Measurements from ENCODE around the gene CNNM1.

CNNM1 gene

DNA sequence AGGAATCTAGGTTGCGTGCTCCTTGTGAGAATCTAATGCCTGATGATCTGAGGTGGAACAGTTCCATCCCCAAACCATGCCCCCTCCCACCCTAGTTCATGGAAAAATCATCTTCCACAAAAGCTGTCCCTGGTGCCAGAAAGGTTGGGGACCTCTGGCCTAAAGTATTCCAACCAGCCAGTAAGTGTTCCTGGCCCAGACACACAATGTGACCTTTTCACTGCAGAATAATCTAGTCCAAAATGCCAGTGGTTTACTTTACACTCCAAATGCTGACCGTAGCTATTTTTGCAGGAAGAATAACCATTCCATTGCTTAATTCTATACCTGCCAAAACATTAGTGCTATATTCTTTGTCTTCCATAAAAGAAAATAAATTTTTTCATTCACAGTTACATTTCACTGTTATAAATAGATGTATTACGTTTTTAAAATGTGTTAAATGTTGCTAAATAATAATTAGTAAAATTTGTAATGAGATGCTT, 10.4 kb downstream of the CNNM1 start:
- no peaks in the 10 kb centered on the region for H3K79me2 ChIP-seq
- no peaks in the 10 kb centered on the region for H3K27me3 ChIP-seq (ENCODE audit: control insufficient read depth, insufficient read depth, low read length)

DNA sequence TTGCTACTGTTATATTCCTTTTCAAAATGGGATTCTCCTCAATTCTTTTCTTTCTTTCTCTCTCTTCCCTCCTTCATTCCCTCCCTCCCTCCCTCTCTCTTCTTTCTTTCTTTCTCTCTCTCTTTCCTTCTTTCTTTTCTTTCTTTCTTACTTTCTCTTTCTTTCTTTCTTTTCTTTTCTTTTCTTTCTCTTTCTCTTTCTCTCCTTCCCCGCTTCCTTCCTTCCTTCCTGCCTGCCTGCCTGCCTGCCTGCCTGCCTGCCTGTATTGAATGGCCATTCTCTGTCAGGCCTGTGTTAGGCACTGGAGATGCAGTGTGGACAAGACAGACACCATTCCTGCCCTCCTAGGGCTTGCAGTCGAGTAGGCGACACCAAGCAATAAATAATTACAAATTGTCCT, 11.5 kb downstream of the CNNM1 start:
- Histone ChIP-seq H3K4me2 (ENCODE audit: low read length) (no peak overlapping the region), H3K79me2 (no peaks in the 10 kb centered on the region), H2AFZ (no peak overlapping the region), H3K9me3 (ENCODE audit: control insufficient read depth, low read length) (no peaks in the 10 kb centered on the region), H3K4me3 (ENCODE audit: low read depth, low read length) (no peak overlapping the region), H3K4me1 (no peaks in the 10 kb centered on the region), H3K27ac (no peak overlapping the region), H3K36me3 (ENCODE audit: control insufficient read depth, insufficient read depth, low read length) (no peaks in the 10 kb centered on the region), H3K9ac (no peak overlapping the region), H3K27me3 (ENCODE audit: control insufficient read depth, insufficient read depth, low read length) (no peaks in the 10 kb centered on the region)
- TF ChIP-seq, protein P1, sequence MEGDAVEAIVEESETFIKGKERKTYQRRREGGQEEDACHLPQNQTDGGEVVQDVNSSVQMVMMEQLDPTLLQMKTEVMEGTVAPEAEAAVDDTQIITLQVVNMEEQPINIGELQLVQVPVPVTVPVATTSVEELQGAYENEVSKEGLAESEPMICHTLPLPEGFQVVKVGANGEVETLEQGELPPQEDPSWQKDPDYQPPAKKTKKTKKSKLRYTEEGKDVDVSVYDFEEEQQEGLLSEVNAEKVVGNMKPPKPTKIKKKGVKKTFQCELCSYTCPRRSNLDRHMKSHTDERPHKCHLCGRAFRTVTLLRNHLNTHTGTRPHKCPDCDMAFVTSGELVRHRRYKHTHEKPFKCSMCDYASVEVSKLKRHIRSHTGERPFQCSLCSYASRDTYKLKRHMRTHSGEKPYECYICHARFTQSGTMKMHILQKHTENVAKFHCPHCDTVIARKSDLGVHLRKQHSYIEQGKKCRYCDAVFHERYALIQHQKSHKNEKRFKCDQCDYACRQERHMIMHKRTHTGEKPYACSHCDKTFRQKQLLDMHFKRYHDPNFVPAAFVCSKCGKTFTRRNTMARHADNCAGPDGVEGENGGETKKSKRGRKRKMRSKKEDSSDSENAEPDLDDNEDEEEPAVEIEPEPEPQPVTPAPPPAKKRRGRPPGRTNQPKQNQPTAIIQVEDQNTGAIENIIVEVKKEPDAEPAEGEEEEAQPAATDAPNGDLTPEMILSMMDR (IDR thresholded peaks at IDR 0.05) = no peak

More for the DNA sequence above, 10.4 kb downstream of the CNNM1 start:
- Histone ChIP-seq H2AFZ (no peak overlapping the region), H3K27ac (no peak overlapping the region), H3K36me3 (ENCODE audit: control insufficient read depth, insufficient read depth, low read length) (no peaks in the 10 kb centered on the region), H3K4me3 (ENCODE audit: low read depth, low read length) (no peak overlapping the region), H3K9ac (no peak overlapping the region), H3K4me2 (ENCODE audit: low read length) (no peak overlapping the region), H3K4me1 (no peaks in the 10 kb centered on the region), H3K9me3 (ENCODE audit: control insufficient read depth, low read length) (no peaks in the 10 kb centered on the region)
- TF ChIP-seq, protein P1 (IDR thresholded peaks at IDR 0.05) = no peak

DNA sequence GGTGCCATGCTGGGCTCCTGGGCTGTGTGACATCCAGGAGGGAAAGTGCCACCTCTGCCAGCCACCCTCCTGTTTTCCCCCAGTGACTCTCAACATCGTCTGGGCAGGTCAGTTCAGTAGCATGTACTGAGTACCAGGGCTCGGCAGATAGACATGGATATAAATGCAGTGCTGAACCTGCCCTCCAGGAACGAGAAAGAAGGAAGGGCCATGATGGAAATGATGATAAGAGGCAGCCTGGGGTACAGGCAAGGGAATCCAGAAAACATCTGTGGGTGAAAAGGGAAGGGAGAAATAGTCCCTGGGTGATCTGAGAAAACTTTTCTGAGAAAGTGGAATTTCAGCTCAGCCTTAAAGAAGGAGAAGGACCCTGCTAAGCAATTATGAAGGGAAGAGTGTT, 12.1 kb downstream of the CNNM1 start:
- TF ChIP-seq, protein P1 (IDR thresholded peaks at IDR 0.05) = no peak
- Histone ChIP-seq H3K4me1 (no peaks in the 10 kb centered on the region), H2AFZ (no peak overlapping the region), H3K9me3 (ENCODE audit: control insufficient read depth, low read length) (no peaks in the 10 kb centered on the region), H3K9ac (no peak overlapping the region), H3K27ac (no peak overlapping the region), H3K4me2 (ENCODE audit: low read length) (no peak overlapping the region), H3K4me3 (ENCODE audit: low read depth, low read length) (no peak overlapping the region), H3K79me2 (no peaks in the 10 kb centered on the region), H3K36me3 (ENCODE audit: control insufficient read depth, insufficient read depth, low read length) (no peaks in the 10 kb centered on the region), H3K27me3 (ENCODE audit: control insufficient read depth, insufficient read depth, low read length) (no peaks in the 10 kb centered on the region)

DNA sequence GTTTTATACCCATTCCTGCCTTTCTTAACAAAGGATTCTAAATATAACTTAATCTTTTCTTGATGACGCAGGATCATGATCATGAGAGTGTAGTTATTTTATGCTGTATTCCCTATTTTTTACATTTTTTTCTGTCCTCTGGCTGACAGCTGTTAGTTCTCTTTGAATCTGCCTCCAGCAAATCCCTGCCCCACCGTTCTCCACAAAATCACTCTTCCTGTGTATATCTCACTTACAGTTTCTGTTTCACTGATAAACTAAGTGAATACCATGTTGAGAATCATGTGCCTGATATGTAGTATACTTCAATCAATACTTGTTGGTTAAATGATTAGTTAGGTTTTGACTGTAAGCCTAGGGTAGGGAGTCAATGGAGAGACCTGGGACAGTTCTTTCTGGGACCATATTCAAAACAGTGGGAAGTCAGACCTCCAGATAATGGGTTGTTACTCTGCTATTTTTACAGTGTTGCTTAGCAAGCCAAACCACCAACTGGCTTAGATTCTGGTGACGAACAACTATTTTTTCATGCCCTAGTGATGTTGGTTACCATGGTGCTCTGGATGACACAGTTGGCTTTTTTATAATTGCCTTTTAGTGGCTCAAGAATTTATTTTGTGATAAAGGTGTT, 12.8 kb downstream of the CNNM1 start:
- TF ChIP-seq, protein P1 (IDR thresholded peaks at IDR 0.05) = no peak
- Histone ChIP-seq H3K9me3 (ENCODE audit: control insufficient read depth, low read length) (no peaks in the 10 kb centered on the region), H2AFZ (no peak overlapping the region), H3K4me1 (no peaks in the 10 kb centered on the region), H3K9ac (no peak overlapping the region), H3K27me3 (ENCODE audit: control insufficient read depth, insufficient read depth, low read length) (no peaks in the 10 kb centered on the region), H3K36me3 (ENCODE audit: control insufficient read depth, insufficient read depth, low read length) (no peaks in the 10 kb centered on the region), H3K4me3 (ENCODE audit: low read depth, low read length) (no peak overlapping the region), H3K27ac (no peak overlapping the region), H3K4me2 (ENCODE audit: low read length) (no peak overlapping the region), H3K79me2 (no peaks in the 10 kb centered on the region)

DNA sequence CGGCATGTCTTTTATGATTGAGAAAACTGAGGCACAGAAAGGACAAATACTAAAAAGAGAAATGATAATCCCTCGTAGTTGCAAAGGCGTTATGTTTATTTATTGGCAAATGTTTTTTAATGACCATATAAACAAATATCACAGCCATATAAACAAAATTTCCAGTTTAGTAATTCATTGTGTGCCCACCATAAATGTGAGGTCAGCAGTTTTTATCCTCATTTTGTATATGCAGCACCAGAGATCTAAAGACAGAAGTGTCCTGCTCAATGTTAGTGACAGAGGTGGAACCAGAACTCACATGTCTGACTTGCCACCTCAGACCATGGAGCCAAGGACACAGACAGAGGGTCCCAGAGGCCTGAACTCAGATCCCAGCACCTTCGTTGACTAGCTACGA, 14.1 kb downstream of the CNNM1 start:
- Histone ChIP-seq H3K79me2 (no peaks in the 10 kb centered on the region), H3K4me2 (ENCODE audit: low read length) (no peak overlapping the region), H3K4me3 (ENCODE audit: low read depth, low read length) (no peak overlapping the region), H2AFZ (no peak overlapping the region), H3K9me3 (ENCODE audit: control insufficient read depth, low read length) (no peaks in the 10 kb centered on the region), H3K4me1 (no peaks in the 10 kb centered on the region), H3K9ac (no peak overlapping the region), H3K27me3 (ENCODE audit: control insufficient read depth, insufficient read depth, low read length) (no peaks in the 10 kb centered on the region), H3K36me3 (ENCODE audit: control insufficient read depth, insufficient read depth, low read length) (no peaks in the 10 kb centered on the region), H3K27ac (no peak overlapping the region)
- TF ChIP-seq, protein P1 (IDR thresholded peaks at IDR 0.05) = no peak
